G401.6 (cell line): Measurements from ENCODE around the gene PTPRN2.

Experiments used
- FAIRE-seq: peaks from 2 replicates; lab custom pipeline; 2012; peaks lifted over from hg19 to GRCh38; lab: Jason Lieb, UNC

The PTPRN2 gene

GRCh38 chr7:158129037-158130022 lies 458.3 kb downstream of the PTPRN2 start:
- no peak for FAIRE-seq

GRCh38 chr7:158128572-158128971 lies 459.1 kb downstream of the PTPRN2 start:
- FAIRE-seq: no peak

- no peak for FAIRE-seq
Observed at GRCh38 chr7:158127241-158127640, 460.4 kb downstream of the PTPRN2 start.

- no peak for FAIRE-seq
Observed at GRCh38 chr7:158126661-158127060, 461.0 kb downstream of the PTPRN2 start.

- FAIRE-seq: no peak
Observed at GRCh38 chr7:158125721-158126120, 461.9 kb downstream of the PTPRN2 start.

- no peak for FAIRE-seq
Observed at GRCh38 chr7:158125091-158125490, 462.5 kb downstream of the PTPRN2 start.

- FAIRE-seq: no peak
Observed at GRCh38 chr7:158124671-158125079, 462.9 kb downstream of the PTPRN2 start.

GRCh38 chr7:158123753-158124152 lies 463.9 kb downstream of the PTPRN2 start:
- no peak for FAIRE-seq

GRCh38 chr7:158123214-158123613 lies 464.4 kb downstream of the PTPRN2 start:
- FAIRE-seq: no peak

- no peak for FAIRE-seq
Observed at GRCh38 chr7:158121441-158122045, 466.1 kb downstream of the PTPRN2 start.

- FAIRE-seq: no peak
Observed at GRCh38 chr7:158120716-158121115, 466.9 kb downstream of the PTPRN2 start.

GRCh38 chr7:158120316-158120715 lies 467.3 kb downstream of the PTPRN2 start:
- FAIRE-seq: no peak

GRCh38 chr7:158117341-158118222 lies 470.0 kb downstream of the PTPRN2 start:
- no peak for FAIRE-seq

GRCh38 chr7:158116235-158116634 lies 471.4 kb downstream of the PTPRN2 start:
- FAIRE-seq: no peak

- no peak for FAIRE-seq
Observed at GRCh38 chr7:158114056-158114850, 473.4 kb downstream of the PTPRN2 start.

- no peak for FAIRE-seq
Observed at GRCh38 chr7:158113321-158114025, 474.1 kb downstream of the PTPRN2 start.

GRCh38 chr7:158112571-158113320 lies 474.9 kb downstream of the PTPRN2 start:
- FAIRE-seq: no peak

- no peak for FAIRE-seq
Observed at GRCh38 chr7:158111906-158112570, 475.6 kb downstream of the PTPRN2 start.

GRCh38 chr7:158111049-158111751 lies 476.4 kb downstream of the PTPRN2 start:
- no peak for FAIRE-seq
